ENCODE measurements around the gene MYH1.

DNA sequence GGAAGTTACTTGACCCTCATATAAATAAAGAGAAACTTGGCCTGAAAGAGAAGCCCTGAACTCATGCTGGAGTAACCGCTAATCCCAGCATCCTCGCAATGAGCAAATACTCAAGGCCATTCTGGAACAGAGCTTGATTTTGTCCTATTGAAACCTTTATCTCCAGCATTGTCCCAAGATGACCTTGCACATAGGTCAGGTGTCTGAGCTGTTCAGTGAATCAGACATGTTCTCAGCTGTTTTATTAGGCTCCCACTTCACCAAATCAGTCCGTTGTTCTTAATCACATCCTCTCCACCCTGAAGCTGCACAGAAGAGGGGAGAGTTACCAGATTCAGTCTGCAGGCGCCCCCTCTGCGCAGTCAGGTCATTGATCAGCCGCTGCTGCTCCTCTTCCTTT is 9.1 kb upstream of the MYH1 start:
- TF ChIP-seq, protein P1, sequence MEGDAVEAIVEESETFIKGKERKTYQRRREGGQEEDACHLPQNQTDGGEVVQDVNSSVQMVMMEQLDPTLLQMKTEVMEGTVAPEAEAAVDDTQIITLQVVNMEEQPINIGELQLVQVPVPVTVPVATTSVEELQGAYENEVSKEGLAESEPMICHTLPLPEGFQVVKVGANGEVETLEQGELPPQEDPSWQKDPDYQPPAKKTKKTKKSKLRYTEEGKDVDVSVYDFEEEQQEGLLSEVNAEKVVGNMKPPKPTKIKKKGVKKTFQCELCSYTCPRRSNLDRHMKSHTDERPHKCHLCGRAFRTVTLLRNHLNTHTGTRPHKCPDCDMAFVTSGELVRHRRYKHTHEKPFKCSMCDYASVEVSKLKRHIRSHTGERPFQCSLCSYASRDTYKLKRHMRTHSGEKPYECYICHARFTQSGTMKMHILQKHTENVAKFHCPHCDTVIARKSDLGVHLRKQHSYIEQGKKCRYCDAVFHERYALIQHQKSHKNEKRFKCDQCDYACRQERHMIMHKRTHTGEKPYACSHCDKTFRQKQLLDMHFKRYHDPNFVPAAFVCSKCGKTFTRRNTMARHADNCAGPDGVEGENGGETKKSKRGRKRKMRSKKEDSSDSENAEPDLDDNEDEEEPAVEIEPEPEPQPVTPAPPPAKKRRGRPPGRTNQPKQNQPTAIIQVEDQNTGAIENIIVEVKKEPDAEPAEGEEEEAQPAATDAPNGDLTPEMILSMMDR (optimal IDR thresholded peaks at IDR 0.05 in 1 of 3, IDR thresholded peaks at IDR 0.05 in 1 of 3, conservative IDR thresholded peaks at IDR 0.05 in 1 of 3; ENCODE audit: extremely low read depth in 1 of 3, insufficient read depth in 2 of 3, low read length in 3 of 3), result no peak
- TF ChIP-seq EZH2 (IDR thresholded peaks at IDR 0.05; ENCODE audit: low read length), result no peak
